Measurements from ENCODE around the gene COX15. TPM values are rescaled to one million over a fixed set of nuclear protein-coding genes. Genes with fewer than 3 reads are reported as not detected.

The COX15 gene
- total RNA-seq, 1 experiment from 2014 or later, result 41.4 TPM

DNA sequence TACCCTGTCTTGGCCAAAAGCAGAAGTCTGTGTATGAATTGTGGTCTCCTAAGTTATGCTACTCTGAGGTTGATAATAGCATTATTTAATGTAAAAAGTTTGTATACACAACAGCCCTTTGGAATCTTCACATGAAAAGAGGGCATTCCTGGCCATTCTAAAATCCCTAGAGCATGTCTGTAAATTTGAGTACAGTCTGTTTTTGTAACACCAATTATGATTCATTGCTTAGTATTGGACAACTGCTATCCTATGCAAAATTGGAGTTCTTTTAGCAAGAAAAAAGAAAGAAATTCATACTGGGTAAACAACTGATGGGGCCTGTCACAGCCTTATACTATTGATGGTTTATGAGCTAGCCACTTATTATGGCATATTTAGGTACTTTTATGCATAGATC lies 10.3 kb upstream of the COX15 start:
- H3K36me3 Mint-ChIP-seq, result peaks cover 71% of the 10 kb centered on the region
- H3K9me3 Mint-ChIP-seq, result peaks cover 15% of the 10 kb centered on the region
- H3K4me3 Mint-ChIP-seq, result no peak overlapping the region
- H3K4me1 Mint-ChIP-seq, result no peaks in the 10 kb centered on the region
- ChIA-PET CTCF (interaction anchor here (0.7 kb wide), 1 partner anchor 10 kb away, joined by 4 read pairs; the partner anchor contains the start of genes COX15 and CUTC), POLR2A (no interaction called here)
- H3K27ac Mint-ChIP-seq, result no peak overlapping the region
- no peaks in the 10 kb centered on the region for H3K27me3 Mint-ChIP-seq (ENCODE audit: low read depth)
- ATAC-seq (no peak), DNase-seq (ENCODE audit: low spot score) (no peak)
- TF ChIP-seq ELF4 (CRISPR knock-in tag; IDR thresholded peaks at IDR 0.05; ENCODE audit: low read depth) (no peak), ZBTB21 (CRISPR knock-in tag; IDR thresholded peaks at IDR 0.05; ENCODE audit: borderline replicate concordance) (no peak), NFE2L1 (CRISPR knock-in tag; IDR thresholded peaks at IDR 0.05) (no peak), NFYB (CRISPR knock-in tag; conservative IDR thresholded peaks at IDR 0.05; ENCODE audit: low read depth) (no peak), KAT7 (CRISPR knock-in tag; IDR thresholded peaks at IDR 0.05; ENCODE audit: borderline replicate concordance) (no peak), MYBL2 (CRISPR knock-in tag; IDR thresholded peaks at IDR 0.05) (no peak), ARID4B (CRISPR knock-in tag; IDR thresholded peaks at IDR 0.05; ENCODE audit: borderline replicate concordance) (no peak), TP53 (CRISPR knock-in tag; IDR thresholded peaks at IDR 0.05) (no peak), E2F1 (CRISPR knock-in tag; IDR thresholded peaks at IDR 0.05) (no peak), ZNF138 (CRISPR knock-in tag; conservative IDR thresholded peaks at IDR 0.05) (no peak), TEAD4 (CRISPR knock-in tag; IDR thresholded peaks at IDR 0.05) (no peak), RORB (CRISPR knock-in tag; IDR thresholded peaks at IDR 0.05) (no peak), ZNF425 (CRISPR knock-in tag; conservative IDR thresholded peaks at IDR 0.05) (no peak), IRF1 (CRISPR knock-in tag; IDR thresholded peaks at IDR 0.05) (no peak)
- TF ChIP-seq, protein P1, sequence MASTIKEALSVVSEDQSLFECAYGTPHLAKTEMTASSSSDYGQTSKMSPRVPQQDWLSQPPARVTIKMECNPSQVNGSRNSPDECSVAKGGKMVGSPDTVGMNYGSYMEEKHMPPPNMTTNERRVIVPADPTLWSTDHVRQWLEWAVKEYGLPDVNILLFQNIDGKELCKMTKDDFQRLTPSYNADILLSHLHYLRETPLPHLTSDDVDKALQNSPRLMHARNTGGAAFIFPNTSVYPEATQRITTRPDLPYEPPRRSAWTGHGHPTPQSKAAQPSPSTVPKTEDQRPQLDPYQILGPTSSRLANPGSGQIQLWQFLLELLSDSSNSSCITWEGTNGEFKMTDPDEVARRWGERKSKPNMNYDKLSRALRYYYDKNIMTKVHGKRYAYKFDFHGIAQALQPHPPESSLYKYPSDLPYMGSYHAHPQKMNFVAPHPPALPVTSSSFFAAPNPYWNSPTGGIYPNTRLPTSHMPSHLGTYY (CRISPR knock-in tag; IDR thresholded peaks at IDR 0.05), result no peak
- TF ChIP-seq, protein P2, sequence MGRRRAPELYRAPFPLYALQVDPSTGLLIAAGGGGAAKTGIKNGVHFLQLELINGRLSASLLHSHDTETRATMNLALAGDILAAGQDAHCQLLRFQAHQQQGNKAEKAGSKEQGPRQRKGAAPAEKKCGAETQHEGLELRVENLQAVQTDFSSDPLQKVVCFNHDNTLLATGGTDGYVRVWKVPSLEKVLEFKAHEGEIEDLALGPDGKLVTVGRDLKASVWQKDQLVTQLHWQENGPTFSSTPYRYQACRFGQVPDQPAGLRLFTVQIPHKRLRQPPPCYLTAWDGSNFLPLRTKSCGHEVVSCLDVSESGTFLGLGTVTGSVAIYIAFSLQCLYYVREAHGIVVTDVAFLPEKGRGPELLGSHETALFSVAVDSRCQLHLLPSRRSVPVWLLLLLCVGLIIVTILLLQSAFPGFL (CRISPR knock-in tag; IDR thresholded peaks at IDR 0.05; ENCODE audit: borderline replicate concordance), result no peak
- TF ChIP-seq, protein P3, sequence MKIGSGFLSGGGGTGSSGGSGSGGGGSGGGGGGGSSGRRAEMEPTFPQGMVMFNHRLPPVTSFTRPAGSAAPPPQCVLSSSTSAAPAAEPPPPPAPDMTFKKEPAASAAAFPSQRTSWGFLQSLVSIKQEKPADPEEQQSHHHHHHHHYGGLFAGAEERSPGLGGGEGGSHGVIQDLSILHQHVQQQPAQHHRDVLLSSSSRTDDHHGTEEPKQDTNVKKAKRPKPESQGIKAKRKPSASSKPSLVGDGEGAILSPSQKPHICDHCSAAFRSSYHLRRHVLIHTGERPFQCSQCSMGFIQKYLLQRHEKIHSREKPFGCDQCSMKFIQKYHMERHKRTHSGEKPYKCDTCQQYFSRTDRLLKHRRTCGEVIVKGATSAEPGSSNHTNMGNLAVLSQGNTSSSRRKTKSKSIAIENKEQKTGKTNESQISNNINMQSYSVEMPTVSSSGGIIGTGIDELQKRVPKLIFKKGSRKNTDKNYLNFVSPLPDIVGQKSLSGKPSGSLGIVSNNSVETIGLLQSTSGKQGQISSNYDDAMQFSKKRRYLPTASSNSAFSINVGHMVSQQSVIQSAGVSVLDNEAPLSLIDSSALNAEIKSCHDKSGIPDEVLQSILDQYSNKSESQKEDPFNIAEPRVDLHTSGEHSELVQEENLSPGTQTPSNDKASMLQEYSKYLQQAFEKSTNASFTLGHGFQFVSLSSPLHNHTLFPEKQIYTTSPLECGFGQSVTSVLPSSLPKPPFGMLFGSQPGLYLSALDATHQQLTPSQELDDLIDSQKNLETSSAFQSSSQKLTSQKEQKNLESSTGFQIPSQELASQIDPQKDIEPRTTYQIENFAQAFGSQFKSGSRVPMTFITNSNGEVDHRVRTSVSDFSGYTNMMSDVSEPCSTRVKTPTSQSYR (CRISPR knock-in tag; IDR thresholded peaks at IDR 0.05), result no peak
- TF ChIP-seq, protein P4, sequence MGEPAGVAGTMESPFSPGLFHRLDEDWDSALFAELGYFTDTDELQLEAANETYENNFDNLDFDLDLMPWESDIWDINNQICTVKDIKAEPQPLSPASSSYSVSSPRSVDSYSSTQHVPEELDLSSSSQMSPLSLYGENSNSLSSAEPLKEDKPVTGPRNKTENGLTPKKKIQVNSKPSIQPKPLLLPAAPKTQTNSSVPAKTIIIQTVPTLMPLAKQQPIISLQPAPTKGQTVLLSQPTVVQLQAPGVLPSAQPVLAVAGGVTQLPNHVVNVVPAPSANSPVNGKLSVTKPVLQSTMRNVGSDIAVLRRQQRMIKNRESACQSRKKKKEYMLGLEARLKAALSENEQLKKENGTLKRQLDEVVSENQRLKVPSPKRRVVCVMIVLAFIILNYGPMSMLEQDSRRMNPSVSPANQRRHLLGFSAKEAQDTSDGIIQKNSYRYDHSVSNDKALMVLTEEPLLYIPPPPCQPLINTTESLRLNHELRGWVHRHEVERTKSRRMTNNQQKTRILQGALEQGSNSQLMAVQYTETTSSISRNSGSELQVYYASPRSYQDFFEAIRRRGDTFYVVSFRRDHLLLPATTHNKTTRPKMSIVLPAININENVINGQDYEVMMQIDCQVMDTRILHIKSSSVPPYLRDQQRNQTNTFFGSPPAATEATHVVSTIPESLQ (CRISPR knock-in tag; IDR thresholded peaks at IDR 0.05), result no peak
- TF ChIP-seq, protein P5, sequence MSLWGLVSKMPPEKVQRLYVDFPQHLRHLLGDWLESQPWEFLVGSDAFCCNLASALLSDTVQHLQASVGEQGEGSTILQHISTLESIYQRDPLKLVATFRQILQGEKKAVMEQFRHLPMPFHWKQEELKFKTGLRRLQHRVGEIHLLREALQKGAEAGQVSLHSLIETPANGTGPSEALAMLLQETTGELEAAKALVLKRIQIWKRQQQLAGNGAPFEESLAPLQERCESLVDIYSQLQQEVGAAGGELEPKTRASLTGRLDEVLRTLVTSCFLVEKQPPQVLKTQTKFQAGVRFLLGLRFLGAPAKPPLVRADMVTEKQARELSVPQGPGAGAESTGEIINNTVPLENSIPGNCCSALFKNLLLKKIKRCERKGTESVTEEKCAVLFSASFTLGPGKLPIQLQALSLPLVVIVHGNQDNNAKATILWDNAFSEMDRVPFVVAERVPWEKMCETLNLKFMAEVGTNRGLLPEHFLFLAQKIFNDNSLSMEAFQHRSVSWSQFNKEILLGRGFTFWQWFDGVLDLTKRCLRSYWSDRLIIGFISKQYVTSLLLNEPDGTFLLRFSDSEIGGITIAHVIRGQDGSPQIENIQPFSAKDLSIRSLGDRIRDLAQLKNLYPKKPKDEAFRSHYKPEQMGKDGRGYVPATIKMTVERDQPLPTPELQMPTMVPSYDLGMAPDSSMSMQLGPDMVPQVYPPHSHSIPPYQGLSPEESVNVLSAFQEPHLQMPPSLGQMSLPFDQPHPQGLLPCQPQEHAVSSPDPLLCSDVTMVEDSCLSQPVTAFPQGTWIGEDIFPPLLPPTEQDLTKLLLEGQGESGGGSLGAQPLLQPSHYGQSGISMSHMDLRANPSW (CRISPR knock-in tag; conservative IDR thresholded peaks at IDR 0.05; ENCODE audit: low read depth), result no peak
